ENCODE results near the gene GALNTL6. TPM values are rescaled to one million over a fixed set of nuclear protein-coding genes. Genes with fewer than 3 reads are reported as not detected.

Gene GALNTL6
- total RNA-seq, 1 experiment from 2014 or later, result not detected

DNA sequence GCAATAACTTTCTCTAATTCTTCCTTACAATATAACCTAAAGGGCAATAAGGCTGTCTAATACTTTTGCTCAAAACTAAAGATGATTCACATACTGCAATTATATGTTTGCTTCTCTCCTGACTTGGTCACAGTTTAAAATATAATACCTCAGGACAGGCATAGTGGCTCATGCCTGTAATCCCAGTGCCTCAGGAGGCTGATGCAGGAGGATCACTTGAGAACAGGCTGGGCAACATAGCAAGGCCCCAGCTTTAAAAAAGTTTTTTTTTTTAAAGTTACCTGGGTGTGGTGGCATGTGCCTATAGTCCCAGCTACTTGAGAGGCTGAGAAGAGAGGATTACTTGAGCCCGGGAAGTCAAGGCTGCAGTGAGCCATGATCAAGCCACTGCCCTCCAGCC lies 1125.7 kb downstream of the GALNTL6 start:
- intact Hi-C loops (cut with micrococcal nuclease), result no loop called here
- H3K4me1 Mint-ChIP-seq (ENCODE audit: insufficient read depth, unreplicated experiment), result no peaks in the 10 kb centered on the region
- no TSS peak for BruUV-seq (replicated peaks)
- no peaks in the 10 kb centered on the region for H3K9me3 Mint-ChIP-seq (ENCODE audit: unreplicated experiment)
- TF ChIP-seq, protein P1, sequence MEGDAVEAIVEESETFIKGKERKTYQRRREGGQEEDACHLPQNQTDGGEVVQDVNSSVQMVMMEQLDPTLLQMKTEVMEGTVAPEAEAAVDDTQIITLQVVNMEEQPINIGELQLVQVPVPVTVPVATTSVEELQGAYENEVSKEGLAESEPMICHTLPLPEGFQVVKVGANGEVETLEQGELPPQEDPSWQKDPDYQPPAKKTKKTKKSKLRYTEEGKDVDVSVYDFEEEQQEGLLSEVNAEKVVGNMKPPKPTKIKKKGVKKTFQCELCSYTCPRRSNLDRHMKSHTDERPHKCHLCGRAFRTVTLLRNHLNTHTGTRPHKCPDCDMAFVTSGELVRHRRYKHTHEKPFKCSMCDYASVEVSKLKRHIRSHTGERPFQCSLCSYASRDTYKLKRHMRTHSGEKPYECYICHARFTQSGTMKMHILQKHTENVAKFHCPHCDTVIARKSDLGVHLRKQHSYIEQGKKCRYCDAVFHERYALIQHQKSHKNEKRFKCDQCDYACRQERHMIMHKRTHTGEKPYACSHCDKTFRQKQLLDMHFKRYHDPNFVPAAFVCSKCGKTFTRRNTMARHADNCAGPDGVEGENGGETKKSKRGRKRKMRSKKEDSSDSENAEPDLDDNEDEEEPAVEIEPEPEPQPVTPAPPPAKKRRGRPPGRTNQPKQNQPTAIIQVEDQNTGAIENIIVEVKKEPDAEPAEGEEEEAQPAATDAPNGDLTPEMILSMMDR (IDR thresholded peaks at IDR 0.05; ENCODE audit: unreplicated experiment), result no peak
- DNase-seq (ENCODE audit: unreplicated experiment), result no peak
- no peak overlapping the region for H3K27ac Mint-ChIP-seq (ENCODE audit: low read depth, unreplicated experiment)
- peaks cover 18% of the 10 kb centered on the region for H3K27me3 Mint-ChIP-seq (ENCODE audit: insufficient read depth, unreplicated experiment)
- ChIA-PET CTCF (no interaction called here), POLR2A (no interaction called here)
- no peak overlapping the region for H3K4me3 Mint-ChIP-seq (ENCODE audit: unreplicated experiment)
- H3K36me3 Mint-ChIP-seq (ENCODE audit: insufficient read depth, unreplicated experiment), result no peaks in the 10 kb centered on the region

DNA sequence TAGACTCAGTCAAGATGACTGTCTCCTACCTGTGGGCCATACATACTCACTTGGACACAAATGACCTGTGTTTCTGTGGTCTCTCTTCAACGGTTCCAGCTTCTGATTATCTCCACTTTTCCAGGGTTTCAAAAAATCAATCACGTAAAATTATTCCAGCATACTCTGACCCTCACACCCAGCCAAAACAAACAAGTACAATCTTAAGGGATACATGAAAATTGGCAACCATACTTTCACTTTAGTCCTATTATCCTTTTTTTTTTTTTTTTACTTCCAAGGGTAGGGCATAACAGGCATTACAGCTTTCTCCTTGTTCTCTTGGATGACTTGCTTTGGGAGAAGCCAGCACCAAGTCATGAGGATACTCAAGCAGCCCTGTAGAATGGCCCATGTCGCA lies 1129.6 kb downstream of the GALNTL6 start:
- H3K27me3 Mint-ChIP-seq (ENCODE audit: insufficient read depth, unreplicated experiment), result peaks cover 29% of the 10 kb centered on the region
- intact Hi-C loops (cut with micrococcal nuclease), result no loop called here
- DNase-seq (ENCODE audit: unreplicated experiment), result no peak
- BruUV-seq (replicated peaks), result no TSS peak
- TF ChIP-seq, protein P1 (IDR thresholded peaks at IDR 0.05; ENCODE audit: unreplicated experiment), result no peak
- ChIA-PET POLR2A (no interaction called here), CTCF (interaction anchor here (0.5 to 1.0 kb wide), 2 partner anchors 9 to 347 kb away, joined by 3 to 4 read pairs; no protein-coding TSS in a partner anchor)
- no peak overlapping the region for H3K4me3 Mint-ChIP-seq (ENCODE audit: unreplicated experiment)
- H3K9me3 Mint-ChIP-seq (ENCODE audit: unreplicated experiment), result no peaks in the 10 kb centered on the region
- H3K27ac Mint-ChIP-seq (ENCODE audit: low read depth, unreplicated experiment), result no peak overlapping the region
- no peaks in the 10 kb centered on the region for H3K4me1 Mint-ChIP-seq (ENCODE audit: insufficient read depth, unreplicated experiment)
- no peaks in the 10 kb centered on the region for H3K36me3 Mint-ChIP-seq (ENCODE audit: insufficient read depth, unreplicated experiment)

- intact Hi-C loops (cut with micrococcal nuclease), result no loop called here
- Mint-ChIP-seq H3K4me3 (ENCODE audit: unreplicated experiment) (no peak overlapping the region), H3K27me3 (ENCODE audit: insufficient read depth, unreplicated experiment) (peaks cover 56% of the 10 kb centered on the region), H3K27ac (ENCODE audit: low read depth, unreplicated experiment) (no peak overlapping the region), H3K36me3 (ENCODE audit: insufficient read depth, unreplicated experiment) (no peaks in the 10 kb centered on the region), H3K4me1 (ENCODE audit: insufficient read depth, unreplicated experiment) (no peaks in the 10 kb centered on the region), H3K9me3 (ENCODE audit: unreplicated experiment) (no peaks in the 10 kb centered on the region)
- DNase-seq (ENCODE audit: unreplicated experiment), result no peak
- ChIA-PET POLR2A (no interaction called here), CTCF (no interaction called here)
- TF ChIP-seq, protein P1 (IDR thresholded peaks at IDR 0.05; ENCODE audit: unreplicated experiment), result no peak
- BruUV-seq (replicated peaks), result no TSS peak
These were observed 1132.4 kb downstream of the GALNTL6 start for GRCh38 chr4:172945611-172946010.

- ChIA-PET POLR2A (interaction anchor here (0.7 kb wide), 1 partner anchor 1163 kb away, joined by 3 read pairs; no protein-coding TSS in a partner anchor), CTCF (no interaction called here)
- Mint-ChIP-seq H3K4me1 (ENCODE audit: insufficient read depth, unreplicated experiment) (no peaks in the 10 kb centered on the region), H3K27me3 (ENCODE audit: insufficient read depth, unreplicated experiment) (peaks cover 65% of the 10 kb centered on the region), H3K9me3 (ENCODE audit: unreplicated experiment) (no peaks in the 10 kb centered on the region), H3K27ac (ENCODE audit: low read depth, unreplicated experiment) (no peak overlapping the region), H3K4me3 (ENCODE audit: unreplicated experiment) (no peak overlapping the region), H3K36me3 (ENCODE audit: insufficient read depth, unreplicated experiment) (no peaks in the 10 kb centered on the region)
- no peak for DNase-seq (ENCODE audit: unreplicated experiment)
- TF ChIP-seq, protein P1 (IDR thresholded peaks at IDR 0.05; ENCODE audit: unreplicated experiment), result no peak
- intact Hi-C loops (cut with micrococcal nuclease), result no loop called here
- no TSS peak for BruUV-seq (replicated peaks)
These were observed 1133.3 kb downstream of the GALNTL6 start for GRCh38 chr4:172946503-172946902.
